HG03571 (cell line): ENCODE results near the gene IL24.
"Not testable (repeated sequence)": the region's sequence is repeated elsewhere in the genome, so short reads cannot be mapped to it uniquely, and the experiment has no call there.

Experiments used
- ATAC-seq: cut with Tn5 transposase; IDR thresholded peaks from one replicate; pipeline ENCODE4 v1.9.1; 2021; ENCODE audit not compliant: unreplicated experiment

Gene IL24

DNA sequence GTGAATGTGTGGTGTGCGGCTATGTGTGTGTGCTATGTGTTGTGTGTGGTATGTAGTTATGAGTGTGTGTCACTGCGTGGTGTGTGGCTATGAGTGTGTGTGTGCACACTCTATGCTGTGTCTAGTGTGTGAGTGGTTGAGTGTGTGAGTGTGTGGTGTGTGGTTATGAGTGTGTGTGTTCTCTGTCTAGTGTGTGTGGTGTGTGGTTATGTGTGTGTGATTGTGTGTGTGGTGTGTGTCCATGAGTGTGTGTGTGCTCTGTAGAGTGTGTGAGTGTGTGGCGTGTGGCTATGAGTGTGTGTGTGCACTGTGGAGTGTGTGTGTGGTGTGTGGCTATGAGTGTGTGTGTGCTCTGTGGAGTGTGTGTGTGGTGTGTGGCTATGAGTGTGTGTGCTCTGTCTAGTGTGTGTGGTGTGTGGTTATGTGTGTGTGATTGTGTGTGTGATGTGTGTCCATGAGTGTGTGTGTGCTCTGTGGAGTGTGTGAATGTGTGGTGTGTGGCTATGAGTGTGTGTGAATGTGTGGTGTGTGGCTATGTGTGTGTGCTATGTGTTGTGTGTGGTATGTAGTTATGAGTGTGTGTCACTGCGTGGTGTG is 26.8 kb downstream of the IL24 start:
- ATAC-seq, result not testable (repeated sequence)

- peak; percentile 12 for ATAC-seq
Measured at GRCh38 chr1:206924592-206925105, 27.4 kb downstream of the IL24 start.

DNA sequence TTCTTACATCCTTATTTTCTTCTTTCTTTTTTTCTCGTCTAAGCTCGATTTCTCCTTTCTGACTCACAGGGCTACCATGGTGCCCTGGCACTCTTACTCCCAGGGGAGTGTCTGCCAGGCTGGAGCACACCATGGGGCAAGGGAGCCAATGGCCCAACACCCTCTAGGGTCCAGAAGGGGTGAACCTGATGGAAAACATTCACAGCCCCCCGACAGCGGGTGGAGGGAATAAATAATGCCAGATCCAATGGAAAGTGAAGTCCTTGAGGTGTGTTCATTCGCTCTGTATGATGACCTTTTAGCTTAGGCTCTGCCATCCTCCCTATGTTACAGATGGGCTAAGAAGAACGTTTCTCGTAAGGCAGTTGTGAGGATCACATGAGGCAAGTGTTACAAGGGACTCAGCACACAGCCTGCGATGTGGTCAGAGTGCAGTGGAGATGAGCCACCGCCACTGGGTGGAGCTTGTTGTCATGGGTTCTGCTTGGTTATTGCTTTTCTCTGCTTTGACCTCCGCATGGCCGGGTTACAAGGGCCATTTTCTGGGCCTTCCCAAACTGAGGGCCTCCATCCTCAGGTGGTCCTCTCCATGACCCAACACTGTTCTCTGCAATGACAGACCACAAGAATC is 28.0 kb downstream of the IL24 start:
- ATAC-seq, result peak; percentile 47

DNA sequence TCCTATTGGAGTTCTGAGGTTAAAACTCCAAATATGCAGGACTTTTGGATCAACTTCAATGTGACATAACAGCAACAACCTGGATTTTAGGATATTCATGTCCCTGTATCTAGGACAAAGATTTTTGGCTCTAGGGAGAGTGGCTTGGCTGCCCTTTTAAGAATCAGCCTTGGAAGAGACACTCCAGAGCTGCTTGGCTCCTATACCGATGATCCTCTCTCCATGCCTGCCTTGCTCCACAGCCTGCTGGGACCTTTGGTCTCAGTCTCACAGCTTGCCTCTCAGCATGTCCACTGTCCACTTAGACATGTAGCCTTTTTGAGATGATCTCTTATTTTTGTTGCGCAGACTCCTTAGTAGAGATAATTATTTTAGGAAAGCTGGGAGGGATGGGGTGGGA is 29.0 kb downstream of the IL24 start:
- no peak for ATAC-seq

GRCh38 chr1:206929524-206929923 is 32.3 kb downstream of the IL24 start:
- ATAC-seq, result no peak

DNA sequence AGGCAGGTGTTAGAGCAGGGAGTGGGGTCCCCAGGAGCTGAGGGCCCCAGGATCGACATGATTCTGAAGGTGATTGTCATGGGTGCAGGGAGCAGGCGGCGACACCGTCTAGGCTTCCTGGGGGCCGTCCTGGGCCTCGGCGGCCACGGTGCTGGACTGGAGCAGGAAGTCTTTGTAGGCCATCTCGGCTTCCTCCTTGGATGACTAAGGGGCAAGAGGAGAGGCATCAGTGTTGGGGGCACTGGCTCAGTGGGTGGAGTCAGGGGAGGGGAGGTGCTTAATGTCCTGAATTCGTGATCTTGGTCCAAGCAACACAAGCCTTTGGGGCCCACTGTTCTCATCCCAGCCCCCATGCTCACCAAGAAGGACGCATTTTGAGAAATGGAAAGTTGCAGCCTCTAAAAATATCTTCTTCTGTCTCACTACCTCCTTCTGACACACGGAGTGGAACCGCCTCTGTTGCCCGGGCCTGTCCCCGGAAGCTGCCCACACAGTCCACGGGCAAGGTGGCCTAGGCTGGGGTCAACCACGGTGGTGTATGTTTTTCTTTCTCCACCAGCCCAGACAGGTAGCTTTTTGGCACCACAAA is 33.1 kb downstream of the IL24 start:
- ATAC-seq, result peak; percentile 73

DNA sequence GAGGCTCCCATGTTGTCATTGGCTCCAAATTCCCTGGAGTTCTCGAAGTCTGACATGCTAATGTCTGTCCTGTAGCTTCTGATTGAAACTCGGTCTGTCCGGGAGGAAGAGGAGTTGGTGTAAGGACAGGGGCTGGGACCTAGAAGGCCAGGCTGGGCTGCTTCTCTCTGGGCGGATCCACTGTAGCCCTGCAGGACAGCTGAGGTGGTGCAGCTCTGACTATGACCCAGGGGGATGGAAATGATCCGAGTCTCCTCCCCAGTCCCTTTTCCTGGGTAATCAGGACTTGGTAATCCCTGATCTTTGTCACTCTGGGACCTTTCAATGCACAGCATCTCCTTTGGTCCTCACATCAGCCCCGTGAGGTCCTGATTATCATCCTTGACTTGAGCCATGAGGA is 34.5 kb downstream of the IL24 start:
- ATAC-seq, result no peak

- ATAC-seq, result no peak
Measured at GRCh38 chr1:206932177-206932576, 34.9 kb downstream of the IL24 start.

DNA sequence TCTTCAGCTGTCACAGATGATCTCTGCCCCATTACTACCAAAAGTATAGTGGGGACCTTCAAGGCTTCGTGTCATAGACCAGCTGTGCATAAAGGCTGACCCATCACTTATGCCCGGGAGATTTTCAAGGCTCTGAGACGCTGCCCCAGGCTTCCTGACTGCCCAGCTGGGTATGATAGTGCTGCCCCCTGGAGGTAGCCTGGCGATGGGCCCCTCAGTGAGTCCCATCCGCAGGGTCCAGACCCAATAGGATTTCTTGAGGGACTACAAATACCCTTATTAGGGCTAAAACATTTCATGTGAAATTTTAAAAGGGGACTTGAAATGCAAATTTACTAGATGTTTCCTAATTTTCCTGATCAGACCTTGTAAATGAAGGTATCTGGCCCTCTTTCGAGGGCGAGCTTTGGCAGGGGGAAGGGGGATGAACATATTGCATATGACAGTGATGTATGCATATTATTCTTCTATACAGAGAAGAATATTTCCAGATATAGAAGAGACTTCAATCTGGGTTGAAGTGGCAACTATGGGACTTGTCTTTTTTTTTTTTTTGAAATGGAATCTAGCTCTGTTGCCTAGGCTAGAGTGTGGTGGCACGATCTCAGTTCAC is 36.2 kb downstream of the IL24 start:
- no peak for ATAC-seq

DNA sequence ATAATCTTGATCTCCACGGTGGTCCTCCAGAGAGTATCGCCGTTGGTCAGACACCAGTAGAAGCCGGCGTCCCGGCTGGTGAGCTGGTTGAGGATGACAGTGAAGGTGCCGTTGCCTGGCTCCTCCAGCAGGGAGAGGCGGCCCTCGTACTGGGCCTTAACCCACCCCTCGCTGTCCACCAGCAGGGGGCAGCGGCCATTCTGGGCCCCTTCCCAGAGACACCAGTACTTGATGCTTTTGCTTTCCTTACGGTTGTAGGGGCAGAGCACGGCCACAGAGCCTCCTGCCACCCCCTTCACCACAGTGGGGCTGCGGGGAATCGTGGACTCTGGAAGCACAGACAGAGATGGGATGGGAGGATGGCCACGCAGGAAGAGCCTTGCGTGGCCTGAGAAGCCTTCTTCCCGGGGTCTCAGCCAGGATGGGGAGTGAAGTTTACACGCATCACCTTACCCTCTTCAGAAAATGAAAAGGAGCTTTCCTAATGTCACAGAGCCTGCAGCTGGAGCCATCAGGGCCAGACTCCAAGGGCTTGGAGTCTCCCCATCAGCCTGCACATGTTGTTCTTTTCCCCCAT is 38.3 kb downstream of the IL24 start:
- ATAC-seq, result no peak

DNA sequence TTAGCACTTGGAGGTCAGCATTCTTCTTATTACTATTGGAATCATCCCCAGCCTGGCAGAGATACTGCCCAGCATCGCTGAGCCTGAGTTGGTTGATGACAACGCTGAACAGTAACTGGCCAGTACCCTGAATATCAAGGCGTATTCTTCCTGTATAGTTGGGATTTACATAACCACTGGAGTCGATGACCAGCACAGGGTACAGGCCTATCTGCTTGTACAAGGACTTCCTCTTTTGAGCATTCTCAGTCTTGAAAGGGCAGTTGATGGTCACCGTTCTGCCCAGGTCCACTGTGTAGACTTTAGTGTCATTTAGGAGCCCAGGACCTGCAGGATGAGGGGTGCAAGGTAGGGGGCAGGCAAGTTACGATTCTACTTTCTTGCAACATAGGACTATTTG is 40.2 kb downstream of the IL24 start:
- no peak for ATAC-seq

- no peak for ATAC-seq
Measured at GRCh38 chr1:206939131-206939530, 41.9 kb downstream of the IL24 start.

- ATAC-seq, result no peak
Measured at GRCh38 chr1:206939841-206940587, 42.8 kb downstream of the IL24 start.

DNA sequence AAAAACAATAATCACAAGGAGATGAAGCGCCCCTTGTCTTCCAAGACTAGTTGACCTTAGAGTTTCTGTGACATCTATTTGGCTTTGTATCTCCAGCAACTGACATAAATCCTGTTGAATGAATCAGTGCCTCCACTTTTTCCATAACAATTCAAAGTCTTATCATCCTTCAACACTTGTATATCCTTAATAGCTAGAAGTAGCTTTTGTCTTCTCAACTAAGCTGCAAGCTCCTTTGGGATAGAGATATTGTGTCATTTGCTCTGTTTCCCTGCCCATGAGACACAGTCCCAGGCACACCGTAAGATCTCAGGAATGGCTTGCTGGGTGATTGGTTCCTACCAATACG is 43.3 kb downstream of the IL24 start:
- ATAC-seq, result no peak

GRCh38 chr1:206941766-206942418 is 44.6 kb downstream of the IL24 start:
- no peak for ATAC-seq

GRCh38 chr1:206944703-206945102 is 47.5 kb downstream of the IL24 start:
- ATAC-seq, result no peak

DNA sequence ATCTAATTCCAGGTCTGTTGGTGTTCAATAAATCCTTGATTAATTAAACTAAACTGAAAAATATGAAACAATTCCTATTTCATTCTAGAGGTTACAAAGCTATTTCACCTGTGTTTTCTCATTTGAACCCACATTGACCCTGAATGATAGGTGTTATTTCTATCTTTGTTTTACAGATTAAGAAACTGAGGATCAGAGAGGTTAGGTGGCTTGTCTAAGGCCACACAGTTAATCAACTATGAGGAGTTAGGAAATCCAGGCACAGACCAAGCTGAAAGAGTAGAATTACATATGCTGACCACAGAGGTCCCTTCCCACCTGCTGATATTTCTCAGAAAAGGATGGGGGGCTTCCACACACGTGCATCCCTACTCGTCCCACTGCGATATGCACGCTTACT is 48.5 kb downstream of the IL24 start:
- no peak for ATAC-seq

GRCh38 chr1:206946261-206946660 is 49.0 kb downstream of the IL24 start, which contains the start of gene PIGR:
Gene PIGR (minus strand): TSS chr1:206946466. CDS start chr1:206940531, 5,935 bp downstream.
- no peak for ATAC-seq

DNA sequence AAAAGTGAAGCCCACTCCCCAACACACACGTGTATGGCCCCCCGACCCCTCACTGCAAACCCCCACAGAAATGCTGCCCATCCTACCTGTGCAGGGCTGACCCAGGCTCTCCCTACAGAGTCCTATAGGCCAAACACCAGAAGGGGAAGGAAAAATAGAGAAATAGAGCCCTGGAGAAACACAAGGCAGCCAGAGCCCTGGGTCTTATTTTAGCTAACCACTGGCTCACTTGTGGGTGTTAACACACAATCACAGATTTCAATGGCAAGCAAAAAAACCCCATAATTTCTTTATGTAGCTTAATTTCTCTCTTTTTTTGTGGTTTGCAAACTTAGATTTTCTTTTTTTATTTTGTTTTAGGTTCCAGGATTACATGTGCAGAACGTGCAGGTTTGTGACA is 50.0 kb downstream of the IL24 start:
- no peak for ATAC-seq

GRCh38 chr1:206949208-206949607 is 52.0 kb downstream of the IL24 start:
- no peak for ATAC-seq
